ENCODE results near the gene PGLYRP2. TPM values are rescaled to one million over a fixed set of nuclear protein-coding genes. Genes with fewer than 3 reads are reported as not detected.
A peak's percentile ranks its signal among the peaks of the same experiment; 100 is the strongest.
"Not testable (repeated sequence)": the region's sequence is repeated elsewhere in the genome, so short reads cannot be mapped to it uniquely, and the experiment has no call there.

Gene PGLYRP2
- total RNA-seq, 2 donors from 2014 or later = 9.2 to 31.9 TPM

DNA sequence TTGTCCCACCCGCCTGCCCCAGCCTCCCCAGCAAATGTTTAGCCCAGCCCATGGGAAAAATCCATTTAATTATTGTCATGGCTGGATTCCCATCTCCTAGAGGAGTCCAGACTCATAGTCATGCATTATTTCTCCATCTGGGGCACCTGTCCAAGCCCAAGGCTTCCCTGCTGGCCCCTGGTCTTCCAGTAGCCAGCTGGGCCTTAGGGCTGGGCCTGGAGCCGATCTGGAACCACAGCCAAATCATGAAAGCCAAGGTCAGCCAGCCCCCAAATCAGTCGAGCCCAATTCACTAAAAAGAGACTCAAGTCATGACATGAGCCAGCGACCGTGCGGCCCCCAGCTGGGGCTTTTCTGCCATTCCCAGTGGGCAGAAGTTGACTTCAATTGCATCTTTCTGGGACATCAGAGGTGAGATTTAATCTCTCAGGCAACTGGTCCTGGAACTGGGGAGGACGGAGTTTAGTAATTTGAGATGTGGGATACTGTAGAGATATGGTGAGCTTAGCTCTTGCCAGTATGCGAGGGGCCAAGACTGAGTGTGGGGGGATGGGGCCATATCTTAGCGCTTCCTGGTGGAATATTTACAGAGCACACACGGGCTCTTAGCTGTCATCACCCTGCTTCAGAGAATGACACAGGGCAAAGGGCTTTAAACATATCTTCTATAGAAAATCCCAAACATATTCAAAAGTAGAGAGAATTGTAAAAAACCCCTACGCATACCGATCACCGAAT is 9.4 kb upstream of the PGLYRP2 start:
- DNase-seq (ENCODE audit: low spot score) = no peak
- intact Hi-C loops (cut with DNase I) = no loop called here
- WGBS = 51% methylated on average over 13 of the region's 13 CpGs
- TF ChIP-seq POLR2AphosphoS5 (IDR thresholded peaks at IDR 0.05) (no peak), POLR2A (IDR thresholded peaks at IDR 0.05) (no peak)
- TF ChIP-seq, protein P1, sequence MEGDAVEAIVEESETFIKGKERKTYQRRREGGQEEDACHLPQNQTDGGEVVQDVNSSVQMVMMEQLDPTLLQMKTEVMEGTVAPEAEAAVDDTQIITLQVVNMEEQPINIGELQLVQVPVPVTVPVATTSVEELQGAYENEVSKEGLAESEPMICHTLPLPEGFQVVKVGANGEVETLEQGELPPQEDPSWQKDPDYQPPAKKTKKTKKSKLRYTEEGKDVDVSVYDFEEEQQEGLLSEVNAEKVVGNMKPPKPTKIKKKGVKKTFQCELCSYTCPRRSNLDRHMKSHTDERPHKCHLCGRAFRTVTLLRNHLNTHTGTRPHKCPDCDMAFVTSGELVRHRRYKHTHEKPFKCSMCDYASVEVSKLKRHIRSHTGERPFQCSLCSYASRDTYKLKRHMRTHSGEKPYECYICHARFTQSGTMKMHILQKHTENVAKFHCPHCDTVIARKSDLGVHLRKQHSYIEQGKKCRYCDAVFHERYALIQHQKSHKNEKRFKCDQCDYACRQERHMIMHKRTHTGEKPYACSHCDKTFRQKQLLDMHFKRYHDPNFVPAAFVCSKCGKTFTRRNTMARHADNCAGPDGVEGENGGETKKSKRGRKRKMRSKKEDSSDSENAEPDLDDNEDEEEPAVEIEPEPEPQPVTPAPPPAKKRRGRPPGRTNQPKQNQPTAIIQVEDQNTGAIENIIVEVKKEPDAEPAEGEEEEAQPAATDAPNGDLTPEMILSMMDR (IDR thresholded peaks at IDR 0.05) = no peak
- Histone ChIP-seq H3K9me3 (no peaks in the 10 kb centered on the region), H3K4me3 (no peak overlapping the region), H3K4me1 (replicated peaks) (no peaks in the 10 kb centered on the region), H3K27me3 (replicated peaks; ENCODE audit: insufficient read depth) (no peaks in the 10 kb centered on the region), H3K27ac (no peak overlapping the region), H3K36me3 (no peaks in the 10 kb centered on the region)

DNA sequence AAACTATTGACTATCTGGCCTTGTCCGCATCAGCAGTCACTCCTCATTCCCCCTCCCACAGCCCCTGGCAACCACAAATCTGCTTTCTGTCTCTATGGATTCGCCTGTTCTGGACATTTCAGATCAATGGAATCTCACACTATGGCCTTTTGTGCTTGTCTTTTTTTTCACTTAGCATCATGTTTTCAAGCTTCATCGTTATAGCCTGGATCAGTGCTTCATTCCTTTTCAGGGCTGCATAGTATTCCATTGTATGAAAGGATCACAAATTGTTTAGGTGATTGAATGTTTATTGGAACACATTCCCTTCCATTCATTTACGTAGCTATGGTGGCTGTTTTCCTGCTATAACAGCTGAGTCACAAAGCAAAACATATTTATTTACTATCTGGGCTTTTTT is 7.7 kb upstream of the PGLYRP2 start:
- H3K4me3 ChIP-seq = no peak overlapping the region
- DNase-seq (ENCODE audit: low spot score) = no peak
- whole genome bisulfite sequencing = 90% methylated on average over 4 of the region's 4 CpGs

DNA sequence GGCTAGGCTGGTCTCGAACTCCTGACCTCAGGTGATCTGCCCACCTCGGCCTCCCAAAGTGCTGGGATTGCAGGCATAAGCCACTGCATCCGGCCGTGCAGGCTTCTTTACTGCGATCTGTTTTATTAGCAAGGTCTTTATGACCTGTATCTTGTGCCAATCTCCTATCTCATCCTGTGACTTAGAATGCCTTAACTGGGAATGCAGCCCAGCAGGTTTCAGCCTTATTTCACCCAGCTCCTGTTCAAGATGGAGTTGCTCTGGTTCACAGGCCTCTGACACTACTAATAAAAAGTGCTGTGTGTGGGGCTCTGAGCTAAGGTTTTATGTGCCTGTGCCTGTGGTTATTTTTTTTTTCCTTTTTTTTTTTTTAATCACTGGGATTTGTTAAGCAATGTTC is 6.5 kb upstream of the PGLYRP2 start:
- peak; percentile 67 for DNase-seq (ENCODE audit: low spot score)
- H3K36me3 ChIP-seq; H3K9me3 ChIP-seq; H3K27me3 ChIP-seq (replicated peaks; ENCODE audit: insufficient read depth); H3K4me3 ChIP-seq; intact Hi-C loops (cut with DNase I); H3K4me1 ChIP-seq (replicated peaks): not testable (repeated sequence)
- H3K27ac ChIP-seq = peak overlapping the region in 1 of 2 donors; percentile 55
- peak; percentile 82 for TF ChIP-seq POLR2AphosphoS5 (IDR thresholded peaks at IDR 0.05)
- 30% methylated on average over 5 of the region's 5 CpGs for WGBS

More for the DNA sequence above, 7.7 kb upstream of the PGLYRP2 start:
- Histone ChIP-seq H3K4me1 (replicated peaks) (no peaks in the 10 kb centered on the region), H3K36me3 (no peaks in the 10 kb centered on the region), H3K27me3 (replicated peaks; ENCODE audit: insufficient read depth) (no peaks in the 10 kb centered on the region), H3K27ac (no peak overlapping the region), H3K9me3 (no peaks in the 10 kb centered on the region)
- TF ChIP-seq POLR2A (IDR thresholded peaks at IDR 0.05) = no peak
- TF ChIP-seq, protein P1 (IDR thresholded peaks at IDR 0.05) = no peak
- TF ChIP-seq POLR2AphosphoS5 (IDR thresholded peaks at IDR 0.05) = no peak
- intact Hi-C loops (cut with DNase I) = no loop called here

DNA sequence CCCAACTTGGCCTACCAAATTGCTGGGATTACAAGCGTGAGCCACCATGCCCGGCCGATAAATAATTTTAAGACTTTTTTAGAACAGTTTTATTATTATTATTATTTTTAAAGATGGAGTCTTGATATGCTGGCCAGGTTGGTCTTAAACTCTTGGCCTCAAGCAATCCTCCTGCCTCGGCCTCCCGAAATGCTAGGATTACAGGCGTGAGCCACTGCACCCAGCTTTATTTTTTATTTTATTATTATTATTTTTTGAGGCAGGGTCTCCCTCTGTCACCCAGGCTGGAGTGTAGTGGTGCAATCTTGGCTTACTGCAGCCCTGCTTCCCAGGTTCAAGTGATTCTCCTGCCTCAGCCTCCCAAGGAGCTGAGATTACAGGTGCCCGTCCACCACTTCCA is 1.7 kb upstream of the PGLYRP2 start:
- WGBS = 94% methylated on average over 7 of the region's 7 CpGs
- H3K4me3 ChIP-seq; H3K4me1 ChIP-seq (replicated peaks); H3K27me3 ChIP-seq (replicated peaks; ENCODE audit: insufficient read depth); H3K36me3 ChIP-seq; H3K9me3 ChIP-seq; intact Hi-C loops (cut with DNase I); DNase-seq (ENCODE audit: low spot score): not testable (repeated sequence)
- peak overlapping the region in 1 of 2 donors; percentile 76 for H3K27ac ChIP-seq

DNA sequence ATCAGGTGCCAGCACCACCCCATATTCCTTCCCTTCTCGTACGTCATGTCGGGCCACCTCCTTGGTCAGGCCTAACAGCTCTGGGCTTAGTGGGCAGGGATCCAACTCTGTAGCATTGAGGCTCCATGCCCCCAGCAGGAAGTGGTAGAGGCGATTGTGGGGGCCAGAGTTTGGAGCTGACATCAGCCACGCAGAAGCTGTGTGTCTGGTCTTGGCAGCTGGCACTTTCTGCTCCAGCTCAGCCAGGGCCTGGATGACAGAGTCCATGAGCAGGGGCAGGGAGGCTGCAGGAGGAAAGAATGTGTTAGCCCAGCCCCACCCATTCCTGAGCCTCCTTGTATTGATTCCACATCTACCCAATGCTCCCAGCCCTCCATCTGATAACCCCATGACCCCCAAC is 3.0 kb downstream of the PGLYRP2 start:
- Histone ChIP-seq H3K4me1 (replicated peaks) (peaks cover 9% of the 10 kb centered on the region), H3K27me3 (replicated peaks; ENCODE audit: insufficient read depth) (no peaks in the 10 kb centered on the region), H3K27ac (no peak overlapping the region), H3K4me3 (no peak overlapping the region), H3K36me3 (no peaks in the 10 kb centered on the region), H3K9me3 (no peaks in the 10 kb centered on the region)
- DNase-seq (ENCODE audit: low spot score) = no peak
- 72% methylated on average over 5 of the region's 5 CpGs for WGBS
- intact Hi-C loops (cut with DNase I) = no loop called here
- no peak for TF ChIP-seq POLR2AphosphoS5 (IDR thresholded peaks at IDR 0.05)
- TF ChIP-seq, protein P1 (IDR thresholded peaks at IDR 0.05) = no peak
- no peak for TF ChIP-seq POLR2A (IDR thresholded peaks at IDR 0.05)

DNA sequence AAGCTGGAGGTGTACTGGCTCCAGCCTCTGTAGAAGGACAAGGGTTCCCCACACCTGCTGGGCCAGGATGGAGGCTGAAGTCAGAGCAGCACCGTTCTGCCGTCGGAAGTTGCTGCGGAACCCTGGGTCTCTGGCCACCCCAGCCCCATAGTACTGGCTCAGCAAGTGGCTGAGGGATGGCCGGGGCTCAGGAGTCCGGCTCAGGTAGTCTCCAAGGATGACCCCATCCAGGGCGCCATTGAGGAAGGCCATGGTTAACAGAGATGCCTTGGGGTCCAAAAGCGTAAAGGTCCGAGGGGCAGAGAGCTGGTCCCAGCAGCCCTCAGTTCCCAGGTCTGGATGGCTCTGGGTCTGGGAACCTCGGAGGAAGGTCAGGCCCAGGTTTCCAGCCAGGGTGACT is 3.7 kb downstream of the PGLYRP2 start:
- TF ChIP-seq, protein P1 (IDR thresholded peaks at IDR 0.05) = no peak
- TF ChIP-seq POLR2A (IDR thresholded peaks at IDR 0.05) (no peak), POLR2AphosphoS5 (IDR thresholded peaks at IDR 0.05) (no peak)
- no peak for DNase-seq (ENCODE audit: low spot score)
- Histone ChIP-seq H3K27me3 (replicated peaks; ENCODE audit: insufficient read depth) (no peaks in the 10 kb centered on the region), H3K36me3 (no peaks in the 10 kb centered on the region), H3K4me3 (no peak overlapping the region), H3K27ac (no peak overlapping the region), H3K9me3 (no peaks in the 10 kb centered on the region), H3K4me1 (replicated peaks) (peaks cover 9% of the 10 kb centered on the region)
- WGBS = 95% methylated on average over 10 of the region's 10 CpGs
- intact Hi-C loops (cut with DNase I) = no loop called here

Data from prostate gland (tissue), 2 donors.